SK-N-SH treated with all-trans-retinoic acid at 6 μM for 48 hours (cell line): ENCODE data around the gene GIPC1.

Source experiments
- ATAC-seq: fragments of 200-7000 bp; cut with Tn5 transposase; 3 replicates; pipeline ENCODE4 v1.9.1; 2020; ENCODE audit warnings: mild to moderate bottlenecking, moderate library complexity
- BACH2 ChIP-seq: fragments of 250-450 bp; sonication (Bioruptor Pico); IDR thresholded peaks from 2 replicates; pipeline ENCODE4 v1.9.0; 2021; ENCODE audit warnings: mild to moderate bottlenecking, borderline replicate concordance
- CSDC2 ChIP-seq: fragments of 250-450 bp; sonication (Bioruptor Pico); IDR thresholded peaks from 2 replicates; pipeline ENCODE4 v1.5.0; 2020; ENCODE audit warnings: mild to moderate bottlenecking, moderate library complexity
- ISL1 ChIP-seq: fragments of 250-450 bp; sonication (Bioruptor Pico); IDR thresholded peaks from 2 replicates; pipeline ENCODE4 v2.1.2; 2022; ENCODE audit warnings: mild to moderate bottlenecking, moderate library complexity
- PPARA ChIP-seq: fragments of 250-450 bp; sonication (Bioruptor Pico); IDR thresholded peaks from 2 replicates; pipeline ENCODE4 v1.5.0; 2020; ENCODE audit warnings: mild to moderate bottlenecking, borderline replicate concordance
- TCF4 ChIP-seq: fragments of 250-450 bp; sonication (Bioruptor Pico); IDR thresholded peaks from 2 replicates; pipeline ENCODE4 v1.8.0; 2021; ENCODE audit warnings: mild to moderate bottlenecking, moderate library complexity, borderline replicate concordance
- TOX ChIP-seq: fragments of 250-450 bp; sonication (Bioruptor Pico); IDR thresholded peaks from 2 replicates; pipeline ENCODE4 v1.8.0; 2021; ENCODE audit warnings: mild to moderate bottlenecking, moderate library complexity, borderline replicate concordance
- ZC3H10 ChIP-seq: fragments of 250-450 bp; sonication (Bioruptor Pico); IDR thresholded peaks from 2 replicates; pipeline ENCODE4 v1.5.1; 2021; ENCODE audit warnings: mild to moderate bottlenecking, moderate library complexity
- ZNF565 ChIP-seq: fragments of 450-650 bp; formaldehyde crosslinking; conservative IDR thresholded peaks from 2 replicates; pipeline ENCODE4 v1.5.0; 2020; ENCODE audit warnings: low read depth, mild to moderate bottlenecking, moderate library complexity
- ZNF70 ChIP-seq: fragments of 450-650 bp; formaldehyde crosslinking; IDR thresholded peaks from 2 replicates; pipeline ENCODE4 v1.5.0; 2020; ENCODE audit warnings: mild to moderate bottlenecking, moderate library complexity
- ZNF8 ChIP-seq: fragments of 450-650 bp; formaldehyde crosslinking; IDR thresholded peaks from 2 replicates; pipeline ENCODE4 v1.5.0; 2020; ENCODE audit warnings: mild to moderate bottlenecking, moderate library complexity
- TF ChIP-seq, protein P1 (sequence below): fragments of 250-450 bp; sonication (Bioruptor Pico); IDR thresholded peaks from 2 replicates; pipeline ENCODE4 v1.8.0; 2021; ENCODE audit warnings: low read depth, mild to moderate bottlenecking, moderate library complexity, borderline replicate concordance
- TF ChIP-seq, protein P2 (sequence below): fragments of 250-450 bp; sonication (Bioruptor Pico); IDR thresholded peaks from 2 replicates; pipeline ENCODE4 v1.5.1; 2021; ENCODE audit warnings: mild to moderate bottlenecking, moderate library complexity
- TF ChIP-seq, protein P3 (sequence below): fragments of 250-450 bp; sonication (Bioruptor Pico); IDR thresholded peaks from 2 replicates; pipeline ENCODE4 v1.5.0; 2020; ENCODE audit warnings: mild to moderate bottlenecking, moderate library complexity
- TF ChIP-seq, protein P4 (sequence below): fragments of 250-450 bp; sonication (Bioruptor Pico); IDR thresholded peaks from 2 replicates; pipeline ENCODE4 v1.8.0; 2020; ENCODE audit warnings: mild to moderate bottlenecking, moderate library complexity, borderline replicate concordance

The GIPC1 gene

DNA sequence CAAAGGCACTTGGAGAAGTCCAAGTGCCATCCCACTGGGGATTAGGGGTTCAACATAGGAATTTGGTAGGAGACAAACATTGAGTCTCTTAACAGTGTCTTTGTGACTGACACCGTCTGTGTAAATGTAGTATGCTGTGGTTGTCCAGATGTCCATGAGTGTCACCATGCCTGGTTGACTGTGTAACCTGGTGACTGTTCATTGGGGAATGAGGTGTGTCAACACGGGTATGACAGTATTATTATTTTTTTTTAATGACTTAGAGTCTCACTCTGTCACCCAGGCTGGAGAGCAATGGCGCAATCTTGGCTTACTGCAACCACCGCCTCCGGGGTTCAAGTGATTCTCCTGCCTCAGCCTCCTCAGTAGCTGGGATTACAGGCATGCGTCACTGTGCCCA lies 46.6 kb downstream of the GIPC1 start:
- TF ChIP-seq, protein P1, sequence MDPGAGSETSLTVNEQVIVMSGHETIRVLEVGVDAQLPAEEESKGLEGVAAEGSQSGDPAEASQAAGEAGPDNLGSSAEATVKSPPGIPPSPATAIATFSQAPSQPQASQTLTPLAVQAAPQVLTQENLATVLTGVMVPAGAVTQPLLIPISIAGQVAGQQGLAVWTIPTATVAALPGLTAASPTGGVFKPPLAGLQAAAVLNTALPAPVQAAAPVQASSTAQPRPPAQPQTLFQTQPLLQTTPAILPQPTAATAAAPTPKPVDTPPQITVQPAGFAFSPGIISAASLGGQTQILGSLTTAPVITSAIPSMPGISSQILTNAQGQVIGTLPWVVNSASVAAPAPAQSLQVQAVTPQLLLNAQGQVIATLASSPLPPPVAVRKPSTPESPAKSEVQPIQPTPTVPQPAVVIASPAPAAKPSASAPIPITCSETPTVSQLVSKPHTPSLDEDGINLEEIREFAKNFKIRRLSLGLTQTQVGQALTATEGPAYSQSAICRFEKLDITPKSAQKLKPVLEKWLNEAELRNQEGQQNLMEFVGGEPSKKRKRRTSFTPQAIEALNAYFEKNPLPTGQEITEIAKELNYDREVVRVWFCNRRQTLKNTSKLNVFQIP (CRISPR knock-in tag), result no peak
- TF ChIP-seq CSDC2 (CRISPR knock-in tag), result no peak
- TF ChIP-seq, protein P2, sequence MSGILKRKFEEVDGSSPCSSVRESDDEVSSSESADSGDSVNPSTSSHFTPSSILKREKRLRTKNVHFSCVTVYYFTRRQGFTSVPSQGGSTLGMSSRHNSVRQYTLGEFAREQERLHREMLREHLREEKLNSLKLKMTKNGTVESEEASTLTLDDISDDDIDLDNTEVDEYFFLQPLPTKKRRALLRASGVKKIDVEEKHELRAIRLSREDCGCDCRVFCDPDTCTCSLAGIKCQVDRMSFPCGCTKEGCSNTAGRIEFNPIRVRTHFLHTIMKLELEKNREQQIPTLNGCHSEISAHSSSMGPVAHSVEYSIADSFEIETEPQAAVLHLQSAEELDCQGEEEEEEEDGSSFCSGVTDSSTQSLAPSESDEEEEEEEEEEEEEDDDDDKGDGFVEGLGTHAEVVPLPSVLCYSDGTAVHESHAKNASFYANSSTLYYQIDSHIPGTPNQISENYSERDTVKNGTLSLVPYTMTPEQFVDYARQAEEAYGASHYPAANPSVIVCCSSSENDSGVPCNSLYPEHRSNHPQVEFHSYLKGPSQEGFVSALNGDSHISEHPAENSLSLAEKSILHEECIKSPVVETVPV (CRISPR knock-in tag), result no peak
- TF ChIP-seq ZNF8 (CRISPR knock-in tag), result no peak
- no peak for TF ChIP-seq TCF4
- no peak for TF ChIP-seq TOX (CRISPR knock-in tag)
- TF ChIP-seq, protein P3, sequence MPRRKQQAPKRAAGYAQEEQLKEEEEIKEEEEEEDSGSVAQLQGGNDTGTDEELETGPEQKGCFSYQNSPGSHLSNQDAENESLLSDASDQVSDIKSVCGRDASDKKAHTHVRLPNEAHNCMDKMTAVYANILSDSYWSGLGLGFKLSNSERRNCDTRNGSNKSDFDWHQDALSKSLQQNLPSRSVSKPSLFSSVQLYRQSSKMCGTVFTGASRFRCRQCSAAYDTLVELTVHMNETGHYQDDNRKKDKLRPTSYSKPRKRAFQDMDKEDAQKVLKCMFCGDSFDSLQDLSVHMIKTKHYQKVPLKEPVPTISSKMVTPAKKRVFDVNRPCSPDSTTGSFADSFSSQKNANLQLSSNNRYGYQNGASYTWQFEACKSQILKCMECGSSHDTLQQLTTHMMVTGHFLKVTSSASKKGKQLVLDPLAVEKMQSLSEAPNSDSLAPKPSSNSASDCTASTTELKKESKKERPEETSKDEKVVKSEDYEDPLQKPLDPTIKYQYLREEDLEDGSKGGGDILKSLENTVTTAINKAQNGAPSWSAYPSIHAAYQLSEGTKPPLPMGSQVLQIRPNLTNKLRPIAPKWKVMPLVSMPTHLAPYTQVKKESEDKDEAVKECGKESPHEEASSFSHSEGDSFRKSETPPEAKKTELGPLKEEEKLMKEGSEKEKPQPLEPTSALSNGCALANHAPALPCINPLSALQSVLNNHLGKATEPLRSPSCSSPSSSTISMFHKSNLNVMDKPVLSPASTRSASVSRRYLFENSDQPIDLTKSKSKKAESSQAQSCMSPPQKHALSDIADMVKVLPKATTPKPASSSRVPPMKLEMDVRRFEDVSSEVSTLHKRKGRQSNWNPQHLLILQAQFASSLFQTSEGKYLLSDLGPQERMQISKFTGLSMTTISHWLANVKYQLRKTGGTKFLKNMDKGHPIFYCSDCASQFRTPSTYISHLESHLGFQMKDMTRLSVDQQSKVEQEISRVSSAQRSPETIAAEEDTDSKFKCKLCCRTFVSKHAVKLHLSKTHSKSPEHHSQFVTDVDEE (CRISPR knock-in tag), result no peak
- no peak for ATAC-seq

DNA sequence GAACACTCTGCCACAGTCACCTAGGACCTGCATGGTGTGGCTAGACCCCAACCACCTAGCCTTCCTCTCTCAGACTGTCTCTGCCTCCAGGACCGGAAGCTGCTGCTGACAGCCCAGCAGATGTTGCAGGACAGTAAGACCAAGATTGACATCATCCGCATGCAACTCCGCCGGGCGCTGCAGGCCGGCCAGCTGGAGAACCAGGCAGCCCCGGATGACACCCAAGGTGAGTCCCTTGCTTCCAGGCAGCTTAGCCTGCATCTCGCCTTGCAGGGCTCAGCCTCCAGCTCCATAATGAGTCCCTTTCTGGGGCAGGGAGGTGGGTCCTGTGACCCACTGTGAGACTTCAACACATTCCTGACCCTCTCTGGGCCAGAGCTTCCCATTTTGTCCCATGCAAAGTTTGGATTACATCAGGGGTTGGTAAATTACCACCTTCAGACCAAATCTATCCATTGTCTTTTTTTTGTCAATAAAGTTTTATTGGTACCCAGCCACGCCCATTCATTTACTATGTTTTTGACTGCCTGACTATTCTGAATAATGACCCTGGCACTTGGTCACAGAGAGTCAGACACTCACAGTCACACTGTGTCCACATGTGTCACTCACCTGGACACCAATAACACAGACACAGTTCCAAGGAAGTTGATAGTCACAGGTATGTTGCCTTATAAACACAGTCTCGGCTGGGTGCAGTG lies 49.4 kb downstream of the GIPC1 start:
- ATAC-seq, result no peak
- TF ChIP-seq TOX (CRISPR knock-in tag) (no peak), PPARA (CRISPR knock-in tag) (no peak), TCF4 (no peak), ZNF70 (CRISPR knock-in tag) (no peak), ISL1 (no peak), BACH2 (CRISPR knock-in tag) (no peak), CSDC2 (CRISPR knock-in tag) (no peak), ZC3H10 (CRISPR knock-in tag) (no peak), ZNF8 (CRISPR knock-in tag) (no peak), ZNF565 (no peak)
- TF ChIP-seq, protein P3 (CRISPR knock-in tag), result no peak
- TF ChIP-seq, protein P4, sequence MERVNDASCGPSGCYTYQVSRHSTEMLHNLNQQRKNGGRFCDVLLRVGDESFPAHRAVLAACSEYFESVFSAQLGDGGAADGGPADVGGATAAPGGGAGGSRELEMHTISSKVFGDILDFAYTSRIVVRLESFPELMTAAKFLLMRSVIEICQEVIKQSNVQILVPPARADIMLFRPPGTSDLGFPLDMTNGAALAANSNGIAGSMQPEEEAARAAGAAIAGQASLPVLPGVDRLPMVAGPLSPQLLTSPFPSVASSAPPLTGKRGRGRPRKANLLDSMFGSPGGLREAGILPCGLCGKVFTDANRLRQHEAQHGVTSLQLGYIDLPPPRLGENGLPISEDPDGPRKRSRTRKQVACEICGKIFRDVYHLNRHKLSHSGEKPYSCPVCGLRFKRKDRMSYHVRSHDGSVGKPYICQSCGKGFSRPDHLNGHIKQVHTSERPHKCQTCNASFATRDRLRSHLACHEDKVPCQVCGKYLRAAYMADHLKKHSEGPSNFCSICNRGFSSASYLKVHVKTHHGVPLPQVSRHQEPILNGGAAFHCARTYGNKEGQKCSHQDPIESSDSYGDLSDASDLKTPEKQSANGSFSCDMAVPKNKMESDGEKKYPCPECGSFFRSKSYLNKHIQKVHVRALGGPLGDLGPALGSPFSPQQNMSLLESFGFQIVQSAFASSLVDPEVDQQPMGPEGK (CRISPR knock-in tag), result no peak
- TF ChIP-seq, protein P2 (CRISPR knock-in tag), result no peak

DNA sequence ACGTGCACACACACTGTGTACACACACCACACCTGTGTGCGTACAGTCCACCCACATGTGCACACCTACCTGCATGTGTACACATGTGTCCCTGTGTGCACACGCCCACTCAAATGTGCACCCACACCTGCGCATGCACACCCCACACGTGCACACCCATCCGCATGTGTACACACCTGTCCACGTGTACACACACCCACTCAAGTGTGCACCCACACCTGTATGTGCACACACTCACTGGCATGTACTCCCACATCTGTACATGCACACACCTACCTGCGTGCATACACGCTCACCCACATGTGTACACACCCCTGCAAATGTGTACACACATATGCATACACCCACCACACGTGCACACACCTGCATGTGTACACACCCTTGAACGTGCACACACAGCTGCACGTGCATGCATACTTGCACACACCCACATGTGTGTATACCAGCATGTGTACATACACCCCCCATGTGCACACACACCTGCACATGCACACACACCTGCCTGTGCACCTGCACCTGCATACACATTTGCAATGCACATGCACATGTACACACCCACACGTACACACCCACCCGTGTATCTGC lies 52.2 kb downstream of the GIPC1 start:
- no peak for ATAC-seq
- TF ChIP-seq, protein P3 (CRISPR knock-in tag), result no peak
- TF ChIP-seq, all 23 proteins: peak for 0
